Pons (tissue), 1 donor: ENCODE results near the gene UBA3.

Experiments used
- DNase-seq: peaks from one replicate; pipeline ENCODE4 v3.0.0-alpha.2; 2016; ENCODE audit warnings: low spot score

The UBA3 gene

DNA sequence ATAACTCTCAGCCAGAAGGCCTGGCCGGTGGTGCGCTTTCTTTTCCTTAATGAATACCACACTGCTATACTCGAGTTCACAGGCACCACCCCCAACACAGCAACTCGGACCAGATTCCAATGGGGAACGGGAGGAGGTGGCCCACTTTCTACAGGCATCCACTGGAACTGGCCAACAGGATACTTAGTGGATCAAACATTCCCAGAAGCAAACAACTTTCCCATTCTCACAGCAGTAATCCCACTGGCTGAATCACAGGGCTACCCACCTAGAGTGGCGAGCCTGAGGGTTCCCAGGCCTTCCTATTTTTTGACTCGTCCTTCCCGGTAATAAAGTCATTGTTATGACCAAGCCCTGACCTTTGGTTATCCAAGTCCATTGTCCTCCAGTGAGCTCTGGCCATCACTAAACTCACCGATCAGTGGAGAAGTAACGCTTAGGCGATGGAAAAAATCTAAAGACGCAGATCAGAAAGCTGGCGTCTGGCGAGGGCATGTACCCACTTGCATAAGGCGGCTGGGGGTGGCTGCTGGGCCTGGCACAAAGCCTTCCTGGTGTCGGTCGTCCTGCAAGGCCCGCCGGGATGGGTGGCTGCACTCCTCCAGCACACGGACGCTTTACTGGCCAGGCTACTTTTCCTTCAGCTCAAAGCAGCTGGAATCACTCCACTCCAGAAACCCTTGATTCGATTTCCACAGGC lies 67.9 kb downstream of the UBA3 start:
- no peak for DNase-seq

DNA sequence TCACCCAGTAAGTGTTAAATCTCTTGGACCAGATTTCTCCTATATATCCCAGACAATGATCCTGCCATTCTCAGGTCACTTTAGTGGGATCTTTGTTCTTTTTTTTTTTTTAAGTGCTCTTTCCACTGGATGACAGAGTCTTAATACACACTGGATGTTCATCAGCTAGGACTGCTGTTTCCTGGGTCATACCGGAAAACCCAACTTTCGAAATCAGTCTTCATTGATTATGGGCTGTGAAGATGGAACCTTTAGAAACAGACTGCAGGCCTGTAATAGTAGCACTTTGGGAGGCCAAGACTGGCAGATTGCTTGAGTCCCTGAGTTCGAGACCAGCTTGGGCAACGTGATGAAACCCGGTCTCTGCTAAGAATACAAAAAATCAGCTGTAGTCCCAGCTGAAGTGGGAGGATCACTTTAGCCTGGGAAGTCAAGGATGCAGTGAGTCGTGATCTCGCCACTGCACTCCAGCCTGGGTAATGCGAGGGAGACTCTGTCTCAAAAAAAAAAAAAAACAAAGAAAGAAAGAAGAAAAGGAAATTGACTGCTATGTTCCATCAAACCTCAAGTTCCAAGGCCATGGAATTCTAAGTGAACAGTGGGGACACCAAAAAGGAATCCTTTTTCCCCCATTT lies 69.0 kb downstream of the UBA3 start:
- no peak for DNase-seq

DNA sequence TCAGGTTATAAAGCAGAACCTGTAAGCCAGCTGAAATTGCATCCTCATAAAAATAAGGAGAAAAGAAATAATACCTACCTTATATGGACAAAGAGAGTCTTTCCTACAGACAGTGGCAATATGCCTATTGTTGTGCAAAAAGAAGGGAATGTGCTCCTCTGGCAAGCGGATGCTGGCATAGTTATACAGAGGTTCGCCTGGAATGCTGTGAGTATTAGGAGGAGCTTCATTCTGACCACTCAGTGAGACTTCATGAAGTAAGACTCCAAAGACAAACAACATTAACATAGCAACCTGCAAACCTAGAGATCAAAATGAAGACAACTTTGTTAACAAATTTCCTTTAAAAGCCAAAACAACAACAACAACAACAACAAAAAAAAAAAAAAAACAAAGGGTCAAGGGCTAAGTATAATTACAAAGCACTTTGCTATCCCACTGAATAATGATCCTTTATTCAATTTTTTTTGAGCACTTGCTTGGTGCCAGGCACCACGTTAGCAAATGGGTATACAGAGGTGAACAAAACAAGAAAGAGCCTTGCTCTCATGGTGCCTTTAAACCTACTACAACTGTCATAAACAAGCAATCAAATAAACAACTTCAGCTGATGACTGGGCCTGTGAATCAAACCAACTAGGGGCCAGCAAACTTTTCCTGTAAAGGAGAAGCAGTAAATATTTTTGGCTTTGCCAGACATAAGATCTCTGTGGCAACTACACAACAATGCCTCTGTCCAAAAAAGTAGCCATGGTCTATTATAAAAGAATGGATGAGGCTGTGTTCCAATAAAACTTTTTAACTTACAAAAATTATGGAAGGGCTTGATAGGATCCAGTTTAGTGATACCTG lies 70.4 kb downstream of the UBA3 start:
- DNase-seq, result peak; percentile 30

DNA sequence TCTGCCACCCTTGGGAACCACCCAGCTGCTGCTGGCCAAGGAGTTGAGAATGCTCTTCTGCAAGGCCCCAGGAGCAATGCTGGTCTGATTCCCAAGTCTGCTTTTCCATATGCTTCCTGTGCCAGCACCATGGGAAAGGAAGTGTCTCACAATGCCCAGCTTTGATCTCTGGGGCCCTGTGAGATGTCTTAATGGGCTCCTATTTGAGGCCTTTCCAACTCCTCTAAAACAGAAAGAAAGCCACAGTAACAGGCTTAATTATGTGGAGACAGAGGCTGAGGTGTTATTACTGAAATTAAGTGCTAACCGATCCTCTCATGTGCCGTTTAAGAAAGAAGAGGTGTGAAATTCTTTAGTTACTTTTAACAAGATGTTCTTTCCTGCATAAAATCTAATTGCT lies 71.2 kb downstream of the UBA3 start:
- DNase-seq, result no peak

DNA sequence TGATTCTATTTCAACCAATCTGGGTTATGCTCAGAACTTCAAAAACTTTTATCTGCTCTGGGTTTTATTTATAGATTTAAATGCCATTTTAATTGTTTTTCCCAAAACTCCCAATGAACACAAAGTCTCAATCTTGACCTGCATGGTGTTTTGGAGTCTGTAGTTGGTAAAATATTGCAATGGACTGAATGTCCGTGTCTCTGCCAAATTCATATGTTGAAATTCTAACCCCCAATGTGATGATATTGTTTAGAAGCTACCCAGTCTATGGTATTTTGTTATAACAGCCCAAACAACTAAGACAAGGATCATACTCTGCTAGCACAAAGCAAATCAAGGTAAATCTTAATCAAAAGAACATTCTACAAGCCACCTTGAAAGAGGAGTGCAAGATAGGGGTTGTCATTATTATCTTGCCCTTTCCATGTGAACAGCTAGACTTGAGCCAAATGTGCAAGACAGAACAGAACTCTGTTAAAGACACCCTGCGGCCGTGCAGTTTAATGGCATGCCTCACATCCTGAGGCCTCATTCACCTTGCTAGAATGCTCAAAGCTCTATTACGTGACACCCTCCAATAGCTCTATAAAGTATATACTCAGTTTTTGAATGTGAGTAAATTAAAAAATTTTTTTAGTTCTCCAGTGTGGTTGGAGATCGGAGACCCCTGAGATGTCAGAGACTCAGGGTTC lies 74.2 kb downstream of the UBA3 start:
- DNase-seq, result no peak

DNA sequence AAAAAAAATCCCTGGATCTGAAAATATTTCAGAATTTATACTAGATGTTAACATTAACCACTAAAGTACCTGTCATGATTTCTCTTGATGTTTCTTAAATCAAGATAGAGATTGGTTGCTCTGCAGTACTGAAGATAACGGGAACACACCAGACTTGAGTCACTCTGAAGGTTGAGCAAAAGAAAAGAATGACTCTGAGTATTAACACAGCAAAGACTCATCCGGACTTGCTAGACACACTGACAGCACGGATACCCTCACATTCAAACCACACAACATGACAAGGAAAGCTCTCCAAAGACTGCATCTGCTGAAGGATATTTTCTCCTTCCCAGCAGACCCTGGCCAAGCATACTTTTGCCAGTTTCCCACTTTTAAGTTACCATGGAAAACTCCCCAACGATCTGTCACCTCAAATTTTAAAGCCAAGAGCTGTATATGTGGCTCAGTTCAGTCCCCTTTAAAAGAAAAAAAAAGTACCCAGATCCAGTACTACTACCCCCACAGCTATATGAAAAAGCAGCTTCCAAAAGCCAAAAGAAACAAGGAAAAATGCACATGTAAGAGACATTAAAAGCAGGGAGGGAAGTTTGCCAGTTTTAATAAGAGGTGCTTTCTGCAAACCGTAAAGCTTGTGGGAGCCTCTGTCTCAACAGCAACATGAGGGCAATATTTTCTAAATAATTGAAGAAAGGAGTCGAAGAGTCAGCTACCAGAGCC lies 74.9 kb downstream of the UBA3 start:
- DNase-seq, result no peak
